GM12878 (cell line): ENCODE results near the gene DPP9. TPM values are rescaled to one million over a fixed set of nuclear protein-coding genes. Genes with fewer than 3 reads are reported as not detected.

Source experiments
- ATAC-seq: fragments of 200-7000 bp; cut with Tn5 transposase; 3 replicates; pipeline ENCODE4 v1.9.1; 2020; ENCODE audit warnings: mild to moderate bottlenecking, moderate library complexity
- BruUV-seq: library from RNA; stranded (reverse); fragments of 400-500 nt; replicated peaks from 2 replicates; lab custom pipeline; 2021; lab: Mats Ljungman, UMichigan
- CTCF ChIA-PET: fragments of 300-600 bp; sonication (Branson Sonifier 250); formaldehyde crosslinking; extraction: SDS; loops from one replicate; lab custom pipeline; 2021; ENCODE audit warnings: inconsistent platforms; lab: Yijun Ruan, JAX
- POLR2A ChIA-PET: fragments of 350-600 bp; formaldehyde crosslinking; extraction: SDS; loops from one replicate; lab custom pipeline; 2021; ENCODE audit warnings: inconsistent platforms; lab: Charles Lee
- RAD21 ChIA-PET: fragments of 300-600 bp; sonication (Branson Sonifier 250); formaldehyde crosslinking; loops from one replicate; lab custom pipeline; 2023; ENCODE audit warnings: antibody characterized with exemption; ENCODE audit not compliant: unreplicated experiment; lab: Charles Lee
- SMC1A ChIA-PET: fragments of 300-600 bp; sonication (Branson Sonifier 250); formaldehyde crosslinking; loops from one replicate; lab custom pipeline; 2023; ENCODE audit not compliant: unreplicated experiment, uncharacterized antibody; lab: Charles Lee
- DNase-seq: peaks from one replicate; pipeline ENCODE4 v3.0.0-alpha.2; 2011; ENCODE audit warnings: low read depth, low spot score
- FAIRE-seq: peaks from 3 replicates; lab custom pipeline; 2011; peaks lifted over from hg19 to GRCh38; lab: Jason Lieb, UNC
- H2AFZ ChIP-seq: 2 replicates; pipeline ENCODE4 v1.6.0; 2011; ENCODE audit warnings: low read depth, low read length, control low read depth; ENCODE audit not compliant: control insufficient read depth
- H3K27ac ChIP-seq: 2 replicates; pipeline ENCODE4 v1.5.1; 2011; ENCODE audit warnings: control low read depth; ENCODE audit not compliant: control insufficient read depth, insufficient read depth
- H3K27me3 ChIP-seq, 2 experiments: replicated peaks in 1 of 2; 2 replicates each; pipeline versions ENCODE4 v1.6.0 to v1.6.1; 2011; ENCODE audit warnings: low read length in 1 of 2; ENCODE audit not compliant: control insufficient read depth in 2 of 2, insufficient read depth in 2 of 2
- H3K36me3 ChIP-seq, 2 experiments: 2 replicates each; pipeline ENCODE4 v1.5.1; 2011; ENCODE audit warnings: low read length in 1 of 2; ENCODE audit not compliant: control insufficient read depth in 2 of 2, insufficient read depth in 2 of 2
- H3K4me1 ChIP-seq: 2 replicates; pipeline ENCODE4 v1.6.1; 2011; ENCODE audit warnings: mild to moderate bottlenecking, low read length, moderate library complexity, mixed read lengths; ENCODE audit not compliant: control insufficient read depth, insufficient read depth
- H3K4me2 ChIP-seq: 2 replicates; pipeline ENCODE4 v1.6.0; 2011; ENCODE audit warnings: control low read depth; ENCODE audit not compliant: control insufficient read depth, insufficient read depth
- H3K4me3 ChIP-seq: fragments of 200-600 bp; sonication (generic); 2 replicates; pipeline ENCODE4 v1.5.1; 2016
- H3K79me2 ChIP-seq: 2 replicates; pipeline ENCODE4 v1.6.0; 2011; ENCODE audit warnings: low read length; ENCODE audit not compliant: control insufficient read depth, insufficient read depth
- H3K9ac ChIP-seq: 2 replicates; pipeline ENCODE4 v1.8.0; 2011; ENCODE audit warnings: low read length, control low read depth, mixed read lengths; ENCODE audit not compliant: control insufficient read depth, insufficient read depth
- H3K9me3 ChIP-seq: replicated peaks from 3 replicates; pipeline ENCODE4 v1.5.1; 2011; ENCODE audit warnings: mild to moderate bottlenecking, low read length; ENCODE audit not compliant: control insufficient read depth, insufficient read depth
- H4K20me1 ChIP-seq: 2 replicates; pipeline ENCODE4 v1.6.0; 2011; ENCODE audit not compliant: control insufficient read depth, insufficient read depth
- WGBS: methylation state at CpG from one replicate; pipeline ENCODE4 v1.1.6; 2016; ENCODE audit warnings: low lambda C conversion rate; ENCODE audit not compliant: insufficient replicate concordance, insufficient coverage; ENCODE audit errors: missing lambda C conversion rate; 5-methylcytosine and 5-hydroxymethylcytosine counted together
- in situ Hi-C: fragments of 300-500 bp; cut with MboI; formaldehyde crosslinking; loops from 9 replicates; pipeline ENCODE4 v1.14.3; 2018; ENCODE audit warnings: mixed read lengths
- intact Hi-C: fragments of 100-400 bp; cut with micrococcal nuclease; formaldehyde crosslinking; loops from one replicate; pipeline ENCODE4 v1.14.2; 2022; ENCODE audit not compliant: unreplicated experiment
- polyA plus RNA-seq, 11 experiments: library from polyadenylated mRNA; depleted of rRNA in 4 of 11; unstranded in 6 of 11; stranded (reverse) in 5 of 11; fragments of >200 nt; fragmentation: Nextera tagmentation in 4 of 11; fragmentation: Illumina TruSeq in 1 of 11; extraction: Ambion mirVana in 4 of 11; extraction: Trizol in 1 of 11; gene quantifications; 1 replicate in 1 of 11; 2 replicates in 10 of 11; pipeline versions ENCODE4 v1.2.1 to v1.2.3, GENCODE V29; 2011 to 2016; ENCODE audit warnings: inconsistent platforms in 2 of 11, missing spikeins in 2 of 11, low read depth in 1 of 11
- total RNA-seq, 4 experiments: library from RNA; depleted of rRNA in 3 of 4; stranded (reverse); fragments of >200 nt in 3 of 4; fragmentation: Illumina TruSeq in 1 of 4; extraction: Trizol in 1 of 4; gene quantifications; 2 replicates each; pipeline versions ENCODE4 v1.2.1 to v1.2.3, GENCODE V29; 2013 to 2021
- TF ChIP-seq, protein P1 (sequence below): IDR thresholded peaks from 2 replicates; pipeline ENCODE4 v1.6.1; 2012; ENCODE audit warnings: low read length, inconsistent platforms
- TF ChIP-seq, protein P2 (sequence below): fragments of 450-650 bp; IDR thresholded peaks from 2 replicates; pipeline ENCODE4 v1.6.1; 2016; ENCODE audit warnings: mild to moderate bottlenecking, moderate library complexity, borderline replicate concordance

DPP9 gene
- total and polyA plus RNA-seq, 10 of the 15 experiments (the other 5 are each of a cell fraction or from before 2014, with no cell fraction given), result 0.64 to 58.6 (median 27.6) TPM

DNA sequence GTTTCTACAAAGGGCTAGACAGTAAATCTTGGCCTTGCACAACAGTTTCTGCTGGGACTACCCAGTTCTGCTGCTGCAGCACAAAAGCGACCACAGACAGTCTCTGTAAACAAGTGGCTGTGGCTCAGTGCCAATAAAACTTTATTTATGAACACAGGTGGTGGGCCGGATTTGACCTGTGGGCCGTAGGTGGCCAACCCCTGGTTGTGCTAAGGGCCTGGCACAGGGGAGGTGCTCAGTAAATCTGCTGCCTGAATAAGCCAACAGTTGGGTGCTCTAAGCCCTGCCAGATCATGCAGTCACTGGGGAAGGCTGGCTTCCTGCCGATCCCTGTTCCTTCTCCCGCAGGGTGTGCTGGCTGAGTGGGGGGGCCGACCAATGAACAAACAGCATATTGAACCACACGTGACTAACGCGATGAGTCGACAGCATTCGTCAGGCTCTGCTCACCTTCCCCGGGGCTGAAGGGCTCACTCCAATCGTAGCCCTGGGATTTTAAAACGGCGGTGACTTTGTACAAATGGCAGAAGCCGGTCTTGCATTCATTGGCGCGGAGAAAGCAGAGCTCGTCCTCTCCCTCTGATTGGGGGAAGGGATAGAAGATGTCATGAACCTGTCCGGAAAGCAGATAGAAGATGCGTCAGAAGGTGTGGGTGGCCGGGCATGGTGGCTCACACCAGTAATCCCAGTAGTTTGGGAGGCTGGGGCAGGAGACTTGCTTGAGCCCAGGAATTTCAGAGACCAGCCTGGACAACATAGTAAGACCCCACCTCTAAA lies 29.2 kb downstream of the DPP9 start:
- no peak for DNase-seq
- H3K27me3 ChIP-seq, result no peaks in the 10 kb centered on the region
- CTCF ChIA-PET, result no interaction called here
- TSS peak; percentile 15 for BruUV-seq
- no peaks in the 10 kb centered on the region for H3K79me2 ChIP-seq
- H2AFZ ChIP-seq, result no peak overlapping the region
- H3K27ac ChIP-seq, result no peak overlapping the region
- H3K9ac ChIP-seq, result no peak overlapping the region
- in situ Hi-C loops (no loop called here), intact Hi-C loops (no loop called here)
- SMC1A ChIA-PET, result no interaction called here
- peaks cover 23 to 33% of the 10 kb centered on the region in 2 experiments; a peak in 3 of 4 replicates for H3K36me3 ChIP-seq
- no peaks in the 10 kb centered on the region for H4K20me1 ChIP-seq
- 95% methylated on average over 22 of the region's 22 CpGs for WGBS
- H3K4me1 ChIP-seq, result no peaks in the 10 kb centered on the region
- ATAC-seq, result no peak
- POLR2A ChIA-PET, result no interaction called here
- no peak overlapping the region for H3K4me2 ChIP-seq
- H3K4me3 ChIP-seq, result no peak overlapping the region
- no peaks in the 10 kb centered on the region for H3K9me3 ChIP-seq
- RAD21 ChIA-PET, result no interaction called here
- TF ChIP-seq, protein P1, sequence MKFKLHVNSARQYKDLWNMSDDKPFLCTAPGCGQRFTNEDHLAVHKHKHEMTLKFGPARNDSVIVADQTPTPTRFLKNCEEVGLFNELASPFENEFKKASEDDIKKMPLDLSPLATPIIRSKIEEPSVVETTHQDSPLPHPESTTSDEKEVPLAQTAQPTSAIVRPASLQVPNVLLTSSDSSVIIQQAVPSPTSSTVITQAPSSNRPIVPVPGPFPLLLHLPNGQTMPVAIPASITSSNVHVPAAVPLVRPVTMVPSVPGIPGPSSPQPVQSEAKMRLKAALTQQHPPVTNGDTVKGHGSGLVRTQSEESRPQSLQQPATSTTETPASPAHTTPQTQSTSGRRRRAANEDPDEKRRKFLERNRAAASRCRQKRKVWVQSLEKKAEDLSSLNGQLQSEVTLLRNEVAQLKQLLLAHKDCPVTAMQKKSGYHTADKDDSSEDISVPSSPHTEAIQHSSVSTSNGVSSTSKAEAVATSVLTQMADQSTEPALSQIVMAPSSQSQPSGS, result no peak
- TF ChIP-seq, protein P2, sequence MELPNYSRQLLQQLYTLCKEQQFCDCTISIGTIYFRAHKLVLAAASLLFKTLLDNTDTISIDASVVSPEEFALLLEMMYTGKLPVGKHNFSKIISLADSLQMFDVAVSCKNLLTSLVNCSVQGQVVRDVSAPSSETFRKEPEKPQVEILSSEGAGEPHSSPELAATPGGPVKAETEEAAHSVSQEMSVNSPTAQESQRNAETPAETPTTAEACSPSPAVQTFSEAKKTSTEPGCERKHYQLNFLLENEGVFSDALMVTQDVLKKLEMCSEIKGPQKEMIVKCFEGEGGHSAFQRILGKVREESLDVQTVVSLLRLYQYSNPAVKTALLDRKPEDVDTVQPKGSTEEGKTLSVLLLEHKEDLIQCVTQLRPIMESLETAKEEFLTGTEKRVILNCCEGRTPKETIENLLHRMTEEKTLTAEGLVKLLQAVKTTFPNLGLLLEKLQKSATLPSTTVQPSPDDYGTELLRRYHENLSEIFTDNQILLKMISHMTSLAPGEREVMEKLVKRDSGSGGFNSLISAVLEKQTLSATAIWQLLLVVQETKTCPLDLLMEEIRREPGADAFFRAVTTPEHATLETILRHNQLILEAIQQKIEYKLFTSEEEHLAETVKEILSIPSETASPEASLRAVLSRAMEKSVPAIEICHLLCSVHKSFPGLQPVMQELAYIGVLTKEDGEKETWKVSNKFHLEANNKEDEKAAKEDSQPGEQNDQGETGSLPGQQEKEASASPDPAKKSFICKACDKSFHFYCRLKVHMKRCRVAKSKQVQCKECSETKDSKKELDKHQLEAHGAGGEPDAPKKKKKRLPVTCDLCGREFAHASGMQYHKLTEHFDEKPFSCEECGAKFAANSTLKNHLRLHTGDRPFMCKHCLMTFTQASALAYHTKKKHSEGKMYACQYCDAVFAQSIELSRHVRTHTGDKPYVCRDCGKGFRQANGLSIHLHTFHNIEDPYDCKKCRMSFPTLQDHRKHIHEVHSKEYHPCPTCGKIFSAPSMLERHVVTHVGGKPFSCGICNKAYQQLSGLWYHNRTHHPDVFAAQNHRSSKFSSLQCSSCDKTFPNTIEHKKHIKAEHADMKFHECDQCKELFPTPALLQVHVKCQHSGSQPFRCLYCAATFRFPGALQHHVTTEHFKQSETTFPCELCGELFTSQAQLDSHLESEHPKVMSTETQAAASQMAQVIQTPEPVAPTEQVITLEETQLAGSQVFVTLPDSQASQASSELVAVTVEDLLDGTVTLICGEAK, result peak; percentile 37; the same call in 1 of the 2 replicates
- no peak for FAIRE-seq
